ENCODE measurements around the gene CBFA2T3. TPM values are rescaled to one million over a fixed set of nuclear protein-coding genes. Genes with fewer than 3 reads are reported as not detected.

CBFA2T3 gene
- polyA plus RNA-seq, 3 donors = 5.3 to 32.2 (median 6.2) TPM

GRCh38 chr16:88831838-88832237 is 145.2 kb downstream of the CBFA2T3 start:
- H3K79me2 ChIP-seq (ENCODE audit: insufficient read depth, low read length) = no peaks in the 10 kb centered on the region
- DNase-seq = no peak
- H3K27me3 ChIP-seq (ENCODE audit: control insufficient read depth in 2 of 2, insufficient read depth in 2 of 2, low read length in 2 of 2) = no peaks in the 10 kb centered on the region
- H3K4me1 ChIP-seq (ENCODE audit: control insufficient read depth in 1 of 2, insufficient read depth in 2 of 2, low read length in 2 of 2) = no peaks in the 10 kb centered on the region
- peaks cover 28 to 50% of the 10 kb centered on the region in 2 donors for H3K36me3 Mint-ChIP-seq
- H3K9ac ChIP-seq (ENCODE audit: insufficient read depth, low read length, poor library complexity, severe bottlenecking) = no peak overlapping the region
- no peaks in the 10 kb centered on the region for H3K9me3 Mint-ChIP-seq
- H3K4me1 Mint-ChIP-seq = no peaks in the 10 kb centered on the region
- H3K9me3 ChIP-seq (replicated peaks in 1 of 2; ENCODE audit: control insufficient read depth in 1 of 2, insufficient read depth in 1 of 2, low read length in 2 of 2) = no peaks in the 10 kb centered on the region
- no peak overlapping the region for H2AFZ ChIP-seq (ENCODE audit: insufficient read depth, low read depth, low read length, poor library complexity, severe bottlenecking)
- peaks cover 14% of the 10 kb centered on the region for H4K20me1 ChIP-seq (ENCODE audit: insufficient read depth, low read length)
- no peak overlapping the region for H3K27ac Mint-ChIP-seq
- no peaks in the 10 kb centered on the region for H3K27me3 Mint-ChIP-seq (ENCODE audit: low read depth in 3 of 3)
- no peak for TF ChIP-seq CTCF (IDR thresholded peaks at IDR 0.05)
- H3K4me2 ChIP-seq (replicated peaks; ENCODE audit: extremely low read depth, low read length, poor library complexity, severe bottlenecking) = no peak overlapping the region
- intact Hi-C loops (cut with micrococcal nuclease) = no loop called here
- 95% methylated on average over 6 of the region's 13 CpGs for WGBS (ENCODE audit: insufficient coverage)
- H3K4me3 ChIP-seq (replicated peaks in 1 of 3; ENCODE audit: low read depth in 2 of 3, low read length in 3 of 3) = no peak overlapping the region
- peaks cover 36 to 50% of the 10 kb centered on the region in 2 donors for H3K36me3 ChIP-seq (replicated peaks in 1 of 2; ENCODE audit: control insufficient read depth in 1 of 2, insufficient read depth in 2 of 2, low read length in 2 of 2)
- no peak overlapping the region for H3K4me3 Mint-ChIP-seq
- no peak overlapping the region for H3K27ac ChIP-seq (ENCODE audit: low read depth in 1 of 2, low read length in 2 of 2)

- no peaks in the 10 kb centered on the region for H3K9me3 ChIP-seq (replicated peaks in 1 of 2; ENCODE audit: control insufficient read depth in 1 of 2, insufficient read depth in 1 of 2, low read length in 2 of 2)
- H3K27me3 Mint-ChIP-seq (ENCODE audit: low read depth in 3 of 3) = no peaks in the 10 kb centered on the region
- H3K9ac ChIP-seq (ENCODE audit: insufficient read depth, low read length, poor library complexity, severe bottlenecking) = no peak overlapping the region
- intact Hi-C loops (cut with micrococcal nuclease) = no loop called here
- H3K9me3 Mint-ChIP-seq = no peaks in the 10 kb centered on the region
- no peak for DNase-seq
- no peak overlapping the region for H2AFZ ChIP-seq (ENCODE audit: insufficient read depth, low read depth, low read length, poor library complexity, severe bottlenecking)
- H3K27ac ChIP-seq (ENCODE audit: low read depth in 1 of 2, low read length in 2 of 2) = no peak overlapping the region
- H3K36me3 ChIP-seq (replicated peaks in 1 of 2; ENCODE audit: control insufficient read depth in 1 of 2, insufficient read depth in 2 of 2, low read length in 2 of 2) = peaks cover 42 to 53% of the 10 kb centered on the region in 2 donors
- no peak overlapping the region for H3K4me3 Mint-ChIP-seq
- no peak overlapping the region for H3K27ac Mint-ChIP-seq
- H4K20me1 ChIP-seq (ENCODE audit: insufficient read depth, low read length) = peaks cover 16% of the 10 kb centered on the region
- 92% methylated on average over 10 of the region's 14 CpGs for WGBS (ENCODE audit: insufficient coverage)
- H3K4me1 ChIP-seq (ENCODE audit: control insufficient read depth in 1 of 2, insufficient read depth in 2 of 2, low read length in 2 of 2) = no peaks in the 10 kb centered on the region
- no peak overlapping the region for H3K4me2 ChIP-seq (replicated peaks; ENCODE audit: extremely low read depth, low read length, poor library complexity, severe bottlenecking)
- no peak overlapping the region for H3K4me3 ChIP-seq (replicated peaks in 1 of 3; ENCODE audit: low read depth in 2 of 3, low read length in 3 of 3)
- peaks cover 28 to 50% of the 10 kb centered on the region in 2 donors for H3K36me3 Mint-ChIP-seq
- no peaks in the 10 kb centered on the region for H3K79me2 ChIP-seq (ENCODE audit: insufficient read depth, low read length)
- TF ChIP-seq CTCF (IDR thresholded peaks at IDR 0.05) = no peak
- no peaks in the 10 kb centered on the region for H3K27me3 ChIP-seq (ENCODE audit: control insufficient read depth in 2 of 2, insufficient read depth in 2 of 2, low read length in 2 of 2)
- no peaks in the 10 kb centered on the region for H3K4me1 Mint-ChIP-seq
Measured at GRCh38 chr16:88830783-88831182, 146.2 kb downstream of the CBFA2T3 start.

Measured in CD14-positive monocyte (primary cell).